Measurements from ENCODE around the gene TTLL4. TPM values are rescaled to one million over a fixed set of nuclear protein-coding genes. Genes with fewer than 3 reads are reported as not detected.
"Not testable (repeated sequence)": the region's sequence is repeated elsewhere in the genome, so short reads cannot be mapped to it uniquely, and the experiment has no call there.

TTLL4 gene
- total and polyA plus RNA-seq, 10 donors: 6.2 to 40.5 (median 19.6) TPM

DNA sequence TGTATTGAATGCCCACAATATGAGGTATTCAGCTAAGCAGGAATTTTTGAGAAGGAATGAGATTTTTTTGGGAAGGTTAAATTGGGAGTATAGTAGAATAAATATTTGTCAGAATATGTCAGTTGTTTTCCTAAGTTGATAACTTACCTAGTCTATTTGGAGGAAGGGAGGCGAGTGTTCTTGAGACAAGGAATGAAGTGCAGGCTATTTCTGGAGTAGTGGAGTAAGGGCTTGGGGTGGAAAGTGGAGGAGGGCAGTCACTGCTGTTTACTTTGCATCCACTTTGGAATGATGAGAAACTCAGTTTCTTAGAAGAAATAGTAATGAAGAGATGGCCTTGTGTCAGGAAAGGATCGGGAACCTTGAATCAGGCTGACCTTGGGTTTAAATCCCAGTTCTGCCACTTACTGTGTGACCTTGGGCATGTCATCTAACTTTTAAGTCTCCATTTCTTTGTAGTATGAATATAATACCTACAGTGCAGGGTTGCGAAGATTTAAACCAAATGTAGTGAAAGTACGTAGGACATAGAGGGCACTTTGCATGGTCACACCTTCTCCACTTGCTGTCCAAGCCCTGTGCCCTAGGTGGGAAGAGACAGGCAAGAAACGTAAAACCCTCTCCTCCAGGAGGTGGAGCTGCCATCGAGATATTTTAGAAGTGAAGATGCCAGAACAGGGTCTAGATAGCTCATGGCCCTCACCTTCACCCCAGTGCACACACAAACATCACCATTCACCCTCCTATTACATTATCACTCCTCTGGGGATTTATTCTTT lies 46.2 kb downstream of the TTLL4 start:
- no peak overlapping the region for H3K27ac ChIP-seq
- H3K4me3 ChIP-seq: no peak overlapping the region
- no peaks in the 10 kb centered on the region for H3K9me3 ChIP-seq
- H3K4me1 ChIP-seq: no peaks in the 10 kb centered on the region
- no peak for DNase-seq
- TF ChIP-seq, protein P1, sequence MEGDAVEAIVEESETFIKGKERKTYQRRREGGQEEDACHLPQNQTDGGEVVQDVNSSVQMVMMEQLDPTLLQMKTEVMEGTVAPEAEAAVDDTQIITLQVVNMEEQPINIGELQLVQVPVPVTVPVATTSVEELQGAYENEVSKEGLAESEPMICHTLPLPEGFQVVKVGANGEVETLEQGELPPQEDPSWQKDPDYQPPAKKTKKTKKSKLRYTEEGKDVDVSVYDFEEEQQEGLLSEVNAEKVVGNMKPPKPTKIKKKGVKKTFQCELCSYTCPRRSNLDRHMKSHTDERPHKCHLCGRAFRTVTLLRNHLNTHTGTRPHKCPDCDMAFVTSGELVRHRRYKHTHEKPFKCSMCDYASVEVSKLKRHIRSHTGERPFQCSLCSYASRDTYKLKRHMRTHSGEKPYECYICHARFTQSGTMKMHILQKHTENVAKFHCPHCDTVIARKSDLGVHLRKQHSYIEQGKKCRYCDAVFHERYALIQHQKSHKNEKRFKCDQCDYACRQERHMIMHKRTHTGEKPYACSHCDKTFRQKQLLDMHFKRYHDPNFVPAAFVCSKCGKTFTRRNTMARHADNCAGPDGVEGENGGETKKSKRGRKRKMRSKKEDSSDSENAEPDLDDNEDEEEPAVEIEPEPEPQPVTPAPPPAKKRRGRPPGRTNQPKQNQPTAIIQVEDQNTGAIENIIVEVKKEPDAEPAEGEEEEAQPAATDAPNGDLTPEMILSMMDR (IDR thresholded peaks at IDR 0.05 in 8 of 11, conservative IDR thresholded peaks at IDR 0.05 in 3 of 11): no peak
- intact Hi-C loops (cut with DNase I; ENCODE audit: low total_unique reads): no loop called here
- peaks cover 0 to 55% (median 40%) of the 10 kb centered on the region in 6 donors for H3K36me3 ChIP-seq
- 84 to 91% (median 89%) methylated on average over 6 of the region's 6 CpGs for WGBS, 5 donors
- no peaks in the 10 kb centered on the region for H3K27me3 ChIP-seq (replicated peaks in 1 of 7)

DNA sequence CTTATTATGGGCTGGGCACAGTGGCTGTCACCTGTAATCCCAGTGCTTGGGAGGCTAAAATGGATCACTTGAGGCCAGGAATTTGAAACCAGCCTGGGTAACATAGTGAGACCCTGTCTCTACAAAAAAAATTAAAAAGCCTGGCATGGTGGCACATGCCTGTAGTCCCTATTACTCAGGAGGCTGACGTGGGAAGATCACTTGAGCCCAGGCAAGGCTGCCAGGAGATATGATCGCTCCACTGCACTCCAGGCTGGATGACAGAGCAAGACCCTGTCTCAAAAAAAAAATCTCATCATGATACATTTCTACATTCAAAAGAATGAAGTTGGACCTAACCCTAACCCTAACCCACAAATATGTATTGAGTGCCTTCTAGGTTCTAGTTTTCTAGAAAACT lies 51.2 kb downstream of the TTLL4 start:
- intact Hi-C loops (cut with DNase I; ENCODE audit: low total_unique reads): no loop called here
- WGBS, 5 donors: 88 to 91% (median 91%) methylated on average over 2 of the region's 2 CpGs
- no peak for DNase-seq

GRCh38 chr2:218772759-218773158 lies 62.1 kb downstream of the TTLL4 start:
- 85 to 94% (median 90%) methylated on average over 5 of the region's 5 CpGs for WGBS, 5 donors
- H3K27ac ChIP-seq; intact Hi-C loops (cut with DNase I; ENCODE audit: low total_unique reads); H3K27me3 ChIP-seq (replicated peaks in 1 of 7); H3K4me3 ChIP-seq; H3K36me3 ChIP-seq; H3K4me1 ChIP-seq; DNase-seq: not testable (repeated sequence)
- H3K9me3 ChIP-seq: peaks cover 0 to 20% (median 14%) of the 10 kb centered on the region in 8 donors

More for the DNA sequence above, 51.2 kb downstream of the TTLL4 start:
- TF ChIP-seq POLR2A (IDR thresholded peaks at IDR 0.05): no peak
- TF ChIP-seq, protein P1 (IDR thresholded peaks at IDR 0.05 in 8 of 11, conservative IDR thresholded peaks at IDR 0.05 in 3 of 11): no peak
- no peak for TF ChIP-seq POLR2AphosphoS5 (IDR thresholded peaks at IDR 0.05)
- Histone ChIP-seq H3K36me3 (peaks cover 0 to 10% (median 0%) of the 10 kb centered on the region in 6 donors), H3K27me3 (replicated peaks in 1 of 7) (no peaks in the 10 kb centered on the region), H3K4me1 (no peaks in the 10 kb centered on the region), H3K27ac (no peak overlapping the region), H3K4me3 (no peak overlapping the region), H3K9me3 (no peaks in the 10 kb centered on the region)

- Histone ChIP-seq H3K36me3 (peaks cover 0 to 6% (median 0%) of the 10 kb centered on the region in 6 donors), H3K4me3 (no peak overlapping the region), H3K27ac (no peak overlapping the region), H3K9me3 (peaks cover 0 to 23% (median 16%) of the 10 kb centered on the region in 8 donors), H3K27me3 (replicated peaks in 1 of 7) (no peaks in the 10 kb centered on the region), H3K4me1 (no peaks in the 10 kb centered on the region)
- intact Hi-C loops (cut with DNase I; ENCODE audit: low total_unique reads): no loop called here
- no peak for DNase-seq
- TF ChIP-seq, protein P1 (IDR thresholded peaks at IDR 0.05 in 8 of 11, conservative IDR thresholded peaks at IDR 0.05 in 3 of 11): no peak
- TF ChIP-seq POLR2AphosphoS5 (IDR thresholded peaks at IDR 0.05): no peak
- TF ChIP-seq POLR2A (IDR thresholded peaks at IDR 0.05): no peak
- WGBS, 5 donors: 92 to 98% (median 94%) methylated on average over 2 of the region's 2 CpGs
Observed at GRCh38 chr2:218773881-218774280, 63.2 kb downstream of the TTLL4 start.
